ENCODE measurements around the gene TMEM174. TPM values are rescaled to one million over a fixed set of nuclear protein-coding genes. Genes with fewer than 3 reads are reported as not detected.

The TMEM174 gene
- total RNA-seq, 4 donors from 2014 or later = not detected

GRCh38 chr5:73176250-73176649 is 3.3 kb downstream of the TMEM174 start:
- H3K36me3 ChIP-seq = no peaks in the 10 kb centered on the region
- DNase-seq = no peak
- H3K9me3 ChIP-seq = no peaks in the 10 kb centered on the region
- H3K27me3 ChIP-seq = no peaks in the 10 kb centered on the region
- no peaks in the 10 kb centered on the region for H3K4me1 ChIP-seq
- intact Hi-C loops (cut with DNase I; ENCODE audit: low total_unique reads) = no loop called here
- no peak overlapping the region for H3K4me3 ChIP-seq
- no peak overlapping the region for H3K27ac ChIP-seq
- TF ChIP-seq POLR2A (IDR thresholded peaks at IDR 0.05) (no peak), CTCF (IDR thresholded peaks at IDR 0.05) (no peak)

DNA sequence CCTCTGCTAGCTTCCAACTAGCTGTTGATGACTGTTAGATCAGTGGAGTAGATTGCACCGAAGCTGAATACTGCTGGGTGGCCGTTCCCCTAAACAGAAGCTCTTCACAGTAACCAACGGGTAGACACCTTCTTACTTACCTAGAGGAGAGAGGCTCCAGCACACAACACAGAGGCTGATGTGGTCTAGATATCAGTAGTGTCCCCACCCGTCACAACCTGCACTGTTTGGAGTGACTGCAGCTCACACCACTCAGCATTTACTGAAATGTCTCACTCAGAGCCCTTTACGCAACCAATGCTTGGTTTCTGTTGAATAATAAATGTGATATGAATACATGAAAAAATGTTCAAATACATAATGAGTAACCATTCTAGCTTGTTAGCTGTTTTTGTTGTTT is 5.3 kb downstream of the TMEM174 start:
- Histone ChIP-seq H3K36me3 (no peaks in the 10 kb centered on the region), H3K27me3 (no peaks in the 10 kb centered on the region), H3K4me3 (no peak overlapping the region), H3K27ac (no peak overlapping the region), H3K4me1 (no peaks in the 10 kb centered on the region), H3K9me3 (no peaks in the 10 kb centered on the region)
- intact Hi-C loops (cut with DNase I; ENCODE audit: low total_unique reads) = no loop called here
- DNase-seq = no peak
- TF ChIP-seq CTCF (IDR thresholded peaks at IDR 0.05) = no peak
- TF ChIP-seq POLR2A (IDR thresholded peaks at IDR 0.05) = no peak

- TF ChIP-seq POLR2A (IDR thresholded peaks at IDR 0.05) (no peak), CTCF (IDR thresholded peaks at IDR 0.05) (no peak)
- H3K27ac ChIP-seq = no peak overlapping the region
- no peaks in the 10 kb centered on the region for H3K4me1 ChIP-seq
- no peaks in the 10 kb centered on the region for H3K9me3 ChIP-seq
- H3K4me3 ChIP-seq = no peak overlapping the region
- no peaks in the 10 kb centered on the region for H3K27me3 ChIP-seq
- H3K36me3 ChIP-seq = no peaks in the 10 kb centered on the region
- no peak for DNase-seq
- intact Hi-C loops (cut with DNase I; ENCODE audit: low total_unique reads) = no loop called here
Measured at GRCh38 chr5:73179730-73180129, 6.7 kb downstream of the TMEM174 start.

GRCh38 chr5:73180566-73180965 is 7.6 kb downstream of the TMEM174 start:
- Histone ChIP-seq H3K9me3 (no peaks in the 10 kb centered on the region), H3K36me3 (no peaks in the 10 kb centered on the region), H3K4me3 (no peak overlapping the region), H3K4me1 (no peaks in the 10 kb centered on the region), H3K27me3 (no peaks in the 10 kb centered on the region), H3K27ac (no peak overlapping the region)
- intact Hi-C loops (cut with DNase I; ENCODE audit: low total_unique reads) = no loop called here
- DNase-seq = no peak
- no peak for TF ChIP-seq CTCF (IDR thresholded peaks at IDR 0.05)
- no peak for TF ChIP-seq POLR2A (IDR thresholded peaks at IDR 0.05)

GRCh38 chr5:73182307-73182706 is 9.3 kb downstream of the TMEM174 start:
- no peak overlapping the region for H3K27ac ChIP-seq
- no peaks in the 10 kb centered on the region for H3K27me3 ChIP-seq
- TF ChIP-seq CTCF (IDR thresholded peaks at IDR 0.05) (no peak), POLR2A (IDR thresholded peaks at IDR 0.05) (no peak)
- no peak for DNase-seq
- H3K9me3 ChIP-seq = no peaks in the 10 kb centered on the region
- H3K4me3 ChIP-seq = no peak overlapping the region
- intact Hi-C loops (cut with DNase I; ENCODE audit: low total_unique reads) = no loop called here
- H3K36me3 ChIP-seq = no peaks in the 10 kb centered on the region
- H3K4me1 ChIP-seq = no peaks in the 10 kb centered on the region
